ENCODE measurements around the gene NPSR1.

- TF ChIP-seq CTCF (IDR thresholded peaks at IDR 0.05; ENCODE audit: low read depth, low read length, poor library complexity, severe bottlenecking) (no peak), EZH2phosphoT487 (IDR thresholded peaks at IDR 0.05; ENCODE audit: borderline replicate concordance, low read length) (no peak)
These were observed 37.6 kb upstream of the NPSR1 start for GRCh38 chr7:34620425-34620824.

Measured in DOHH2 (cell line).